NCI-H345 (cell line): ENCODE data around the gene MICAL3.
"Not testable (repeated sequence)": the region's sequence is repeated elsewhere in the genome, so short reads cannot be mapped to it uniquely, and the experiment has no call there.

Experiments used
- DNase-seq: peaks from one replicate; lab custom pipeline; 2025; lab: John Stamatoyannopoulos, UW

Gene MICAL3

GRCh38 chr22:18024276-18024939, at the start of gene MICAL3:
TSS of gene MICAL3 (minus strand) at chr22:18024561. CDS start at chr22:17906812, 117,749 bp downstream.
- peak; percentile 60 for DNase-seq

DNA sequence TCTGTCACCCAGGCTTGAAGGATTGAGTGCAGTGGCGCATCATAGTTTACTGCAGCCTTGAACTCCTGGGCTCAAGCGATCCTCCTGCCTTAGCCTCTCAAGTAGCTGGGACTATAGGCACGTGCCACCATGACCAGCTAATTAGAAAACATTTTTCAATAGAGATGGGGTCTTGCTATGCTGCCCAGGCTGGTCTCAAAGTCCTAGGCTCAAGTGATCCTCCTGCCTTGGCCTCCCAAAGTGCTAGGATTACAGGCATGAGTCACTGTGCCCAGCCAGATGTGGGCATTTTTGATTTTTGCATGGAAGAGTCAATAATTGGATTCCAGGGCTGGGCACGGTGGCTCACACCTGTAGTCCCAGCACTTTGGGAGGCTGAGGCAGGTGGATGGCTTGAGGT, 49.6 kb upstream of the MICAL3 start:
- DNase-seq, result not testable (repeated sequence)

- no peak for DNase-seq
These were observed 49.1 kb upstream of the MICAL3 start for GRCh38 chr22:18073467-18073866.

GRCh38 chr22:18071968-18072310, 47.6 kb upstream of the MICAL3 start:
- DNase-seq, result no peak

- DNase-seq, result not testable (repeated sequence)
These were observed 47.1 kb upstream of the MICAL3 start for GRCh38 chr22:18071307-18071967.

DNA sequence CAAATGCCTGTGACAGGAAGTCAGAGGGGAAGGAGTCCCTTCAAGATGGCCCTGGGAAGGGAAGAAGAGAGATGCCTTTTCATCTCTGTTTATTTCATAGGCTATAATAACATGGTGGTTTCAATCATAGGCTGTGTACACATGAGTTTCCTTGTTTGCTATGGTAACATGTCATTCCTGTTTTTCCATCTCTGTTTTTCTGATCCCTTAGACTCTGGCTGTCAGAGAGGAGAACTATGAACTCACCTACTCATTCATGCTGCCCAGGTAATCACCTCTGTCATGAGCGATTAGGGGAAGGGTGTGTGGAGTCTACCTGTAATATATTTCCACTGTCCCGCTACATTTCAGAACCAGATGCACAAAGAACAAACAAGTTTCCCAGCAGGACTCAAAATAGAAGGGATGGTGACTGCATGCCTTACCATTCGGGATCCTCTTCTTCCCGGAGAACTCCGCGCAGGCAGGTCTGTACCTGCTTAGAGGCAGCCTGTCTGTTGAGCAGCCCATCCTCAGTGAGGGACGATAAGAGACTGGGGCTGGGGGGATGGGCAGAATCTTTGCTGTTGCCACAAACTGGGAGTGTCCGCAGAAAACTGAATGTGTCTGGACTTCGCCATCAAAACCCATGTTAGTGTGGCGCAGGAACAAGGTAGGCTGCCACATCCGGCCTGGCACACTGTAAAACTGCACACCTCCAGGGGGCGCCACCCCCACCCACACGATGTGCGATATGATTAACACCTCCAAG, 46.4 kb upstream of the MICAL3 start:
- DNase-seq, result no peak

- no peak for DNase-seq
These were observed 45.7 kb upstream of the MICAL3 start for GRCh38 chr22:18070041-18070440.

DNA sequence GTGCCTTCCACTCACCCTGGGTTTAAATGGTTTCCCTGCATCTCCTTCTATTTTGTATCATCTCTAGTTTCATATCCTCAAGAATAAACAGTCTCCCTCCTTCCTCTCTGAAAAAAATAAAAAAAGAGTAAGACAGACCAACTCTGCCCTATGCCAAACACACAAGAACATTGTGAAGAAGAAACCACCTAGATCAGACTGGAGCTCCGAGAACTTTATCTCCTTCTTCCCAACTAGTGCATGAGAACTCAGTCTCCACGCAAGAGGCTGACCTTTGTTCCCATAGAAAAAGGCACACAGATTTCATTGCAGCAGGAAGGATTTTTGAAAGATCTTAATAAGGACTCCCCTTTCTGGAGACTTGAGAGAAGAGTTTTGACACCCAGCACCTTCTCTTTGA, 44.7 kb upstream of the MICAL3 start:
- DNase-seq, result no peak

- DNase-seq, result no peak
These were observed 44.1 kb upstream of the MICAL3 start for GRCh38 chr22:18068381-18068988.

GRCh38 chr22:18067548-18068341, 43.4 kb upstream of the MICAL3 start:
- DNase-seq, result no peak

- no peak for DNase-seq
These were observed 42.8 kb upstream of the MICAL3 start for GRCh38 chr22:18067121-18067520.

DNA sequence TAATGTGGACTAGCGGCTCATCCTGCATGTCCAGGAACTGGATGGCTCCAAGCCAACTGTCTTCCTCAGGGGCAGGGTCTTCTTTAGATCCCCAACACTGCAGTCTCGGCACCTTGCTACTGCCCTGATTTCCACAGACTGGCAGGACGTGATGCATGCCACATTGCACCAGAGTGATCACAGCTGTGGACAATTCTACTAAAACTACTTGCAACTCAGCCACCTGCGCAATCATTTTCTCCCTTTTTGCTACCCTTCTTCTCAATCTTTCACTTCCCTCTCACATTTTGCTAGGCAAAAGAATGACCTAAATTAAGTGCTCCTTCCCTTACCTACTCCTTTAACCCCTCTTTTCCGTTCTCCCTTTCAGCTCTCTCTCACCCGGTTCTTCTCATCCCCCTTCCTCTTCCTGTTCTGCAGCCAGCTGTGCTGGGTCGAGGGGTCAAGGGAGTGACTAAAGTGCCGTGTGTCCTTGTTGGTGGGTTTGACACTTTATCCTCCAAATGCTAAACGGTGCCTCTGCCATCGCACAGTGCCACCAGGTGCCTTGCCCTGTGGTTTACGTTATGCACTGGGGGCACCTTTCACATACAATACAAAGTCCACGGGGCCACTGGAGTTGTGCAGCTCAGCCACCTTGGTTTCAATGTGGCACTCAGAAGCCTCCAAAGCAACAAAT, 42.0 kb upstream of the MICAL3 start:
- DNase-seq, result no peak

GRCh38 chr22:18065256-18065655, 40.9 kb upstream of the MICAL3 start:
- no peak for DNase-seq

DNA sequence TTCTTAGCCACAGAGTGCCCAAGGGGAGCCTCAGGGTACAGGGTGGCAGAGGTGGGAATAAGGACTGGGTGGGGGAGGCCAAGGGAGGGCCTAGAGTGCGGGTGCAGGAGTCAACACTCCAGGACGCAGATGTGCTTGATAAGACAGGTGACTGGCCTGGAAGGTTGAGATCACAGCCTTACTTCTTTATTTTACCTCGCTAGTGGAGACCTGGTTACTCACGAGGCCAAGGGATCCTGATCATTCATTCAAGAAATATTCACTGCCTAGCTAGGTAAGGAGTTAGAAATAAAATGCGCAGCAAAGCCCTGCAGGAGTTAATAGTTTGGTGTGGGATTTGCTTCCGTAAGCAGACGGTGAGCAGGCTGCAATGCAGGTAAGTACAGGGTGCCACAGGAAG, 40.3 kb upstream of the MICAL3 start:
- no peak for DNase-seq

DNA sequence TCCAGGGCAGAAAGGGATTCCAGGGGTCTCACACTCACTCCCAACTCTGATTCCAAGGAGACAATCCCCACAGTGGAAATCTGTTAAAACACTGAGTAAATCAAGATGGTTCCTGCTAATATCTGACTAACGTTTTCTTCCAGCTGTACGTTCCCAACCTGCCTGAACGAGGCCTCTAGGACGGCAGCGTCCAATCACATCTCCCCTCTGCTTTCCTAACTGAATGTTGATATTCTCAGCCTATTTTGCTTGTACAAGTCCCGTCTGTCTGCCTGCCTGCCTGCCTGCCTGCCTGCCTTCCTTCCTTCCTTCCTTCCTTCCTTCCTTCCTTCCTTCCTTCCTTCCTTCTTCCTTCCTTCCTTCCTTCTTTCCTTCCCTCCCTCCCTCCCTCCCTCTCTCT, 39.4 kb upstream of the MICAL3 start:
- not testable (repeated sequence) for DNase-seq

DNA sequence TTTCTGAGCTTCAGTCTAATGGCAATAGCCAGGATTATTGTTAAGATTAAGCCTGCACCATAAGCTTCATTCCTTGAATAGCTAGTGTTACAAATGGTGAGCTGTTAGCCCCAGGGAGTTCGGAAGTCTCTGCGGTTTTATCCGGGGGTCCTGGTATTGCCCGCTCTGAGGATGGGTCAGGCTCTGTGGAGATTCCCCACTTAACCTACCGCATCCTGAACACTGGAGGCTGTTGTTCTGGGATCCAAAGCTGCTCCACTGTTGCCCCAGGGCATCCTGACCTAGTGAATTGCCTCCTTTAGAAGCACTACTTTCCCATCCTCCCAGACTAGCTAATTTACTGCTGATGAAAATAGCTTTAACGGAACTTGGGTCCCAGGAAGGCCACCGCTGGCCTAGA, 38.9 kb upstream of the MICAL3 start:
- no peak for DNase-seq

GRCh38 chr22:18062421-18062820, 38.1 kb upstream of the MICAL3 start:
- no peak for DNase-seq

DNA sequence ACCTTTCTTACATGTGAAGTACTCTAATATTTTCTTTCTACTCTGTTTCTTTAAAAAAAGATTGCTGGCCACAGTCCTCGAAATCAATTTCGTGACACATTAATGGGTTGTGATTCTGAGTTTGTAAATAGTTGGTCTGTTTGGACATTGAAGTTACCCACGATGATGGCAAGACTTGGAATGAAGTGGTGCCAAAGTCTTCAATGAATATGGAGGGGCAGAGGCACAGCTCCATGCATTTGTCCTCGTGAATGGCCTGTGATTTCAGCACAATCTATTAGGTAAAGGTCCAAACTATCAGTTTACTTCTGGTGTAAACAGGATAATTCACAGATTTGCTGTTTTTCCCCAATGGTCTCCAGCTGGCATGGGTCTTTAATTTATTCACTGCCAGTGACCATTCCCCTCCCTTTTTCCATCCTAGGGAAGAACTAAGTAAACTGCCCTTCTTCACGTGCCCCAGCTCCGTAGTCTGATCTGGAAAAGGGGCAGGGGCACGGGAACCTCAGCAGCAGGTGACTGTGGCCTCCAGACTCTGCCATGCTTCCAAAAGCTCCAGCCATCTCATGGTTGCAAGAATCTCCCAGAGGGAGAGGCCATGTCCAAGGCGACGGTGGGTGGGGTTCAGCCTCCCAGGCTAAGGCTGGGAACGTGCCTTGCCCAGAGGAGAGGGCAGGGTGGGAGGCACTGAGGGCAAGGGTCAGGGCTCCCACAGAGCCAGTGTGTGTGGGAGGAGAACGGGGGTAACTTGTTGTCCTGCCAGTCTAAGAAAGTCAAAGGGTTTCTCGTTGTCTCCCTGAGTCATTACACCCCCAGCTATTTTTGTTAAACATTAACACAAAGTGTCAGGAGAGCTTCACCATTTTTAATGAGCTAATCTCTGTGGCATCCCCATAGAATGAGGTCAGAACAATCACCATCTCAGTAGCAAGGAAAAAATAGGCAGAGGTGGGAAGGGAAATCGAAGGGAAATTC, 36.6 kb upstream of the MICAL3 start:
- DNase-seq, result no peak

GRCh38 chr22:18059991-18060390, 35.6 kb upstream of the MICAL3 start:
- DNase-seq, result no peak

DNA sequence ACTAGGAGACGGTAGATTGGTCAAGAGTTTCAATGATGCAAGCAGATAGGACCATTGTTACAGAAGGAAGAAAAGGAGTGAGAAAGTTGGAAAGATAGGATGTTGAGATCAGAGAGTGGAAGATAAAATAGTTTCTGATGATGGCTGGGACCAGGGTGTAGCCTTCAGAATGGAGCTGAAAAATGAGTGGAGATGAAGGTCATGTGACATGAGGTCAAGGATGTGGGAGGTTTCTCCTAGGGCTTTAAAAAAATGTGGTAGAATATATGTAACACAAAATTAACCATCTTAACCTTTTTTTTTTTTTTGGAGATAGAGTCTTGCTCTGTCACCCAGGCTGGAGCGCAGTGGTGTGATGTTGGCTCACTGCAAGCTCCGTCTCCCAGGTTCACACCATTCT, 35.1 kb upstream of the MICAL3 start:
- no peak for DNase-seq
